ENCODE data around the gene FOXL2. TPM values are rescaled to one million over a fixed set of nuclear protein-coding genes. Genes with fewer than 3 reads are reported as not detected.

The FOXL2 gene
- total RNA-seq, 4 donors from 2014 or later, result 0.26 to 23.6 (median 9.8) TPM; not detected in 1

GRCh38 chr3:138898301-138898700 lies 48.6 kb downstream of the FOXL2 start:
- intact Hi-C loops (cut with DNase I; ENCODE audit: low total_unique reads), result no loop called here
- Histone ChIP-seq H3K4me3 (no peak overlapping the region), H3K27ac (no peak overlapping the region)

More at GRCh38 chr3:138898301-138898700, 48.6 kb downstream of the FOXL2 start:
- no peaks in the 10 kb centered on the region for H3K27me3 ChIP-seq
- no peak for TF ChIP-seq CTCF (IDR thresholded peaks at IDR 0.05)
- TF ChIP-seq POLR2A (IDR thresholded peaks at IDR 0.05), result no peak
- no peaks in the 10 kb centered on the region for H3K9me3 ChIP-seq
- no peak for DNase-seq
- no peaks in the 10 kb centered on the region for H3K4me1 ChIP-seq
- no peaks in the 10 kb centered on the region for H3K36me3 ChIP-seq

Other genes with a start within 250 kb of the FOXL2 start
- 10 to 100 TPM in 2 of 4 donors, 1 to 10 TPM in 2; 5.6 to 37.5 (median 17.0) TPM for gene PIK3CB, start 112.2 kb downstream of the FOXL2 start, total RNA-seq
- gene FOXL2NB, start 80 bp upstream of the FOXL2 start, total RNA-seq, result 10 to 100 TPM in 2 of 4 donors, 1 to 10 TPM in 2; 1.3 to 22.7 (median 12.2) TPM
- not detected for gene PRR23A, start 59.1 kb upstream of the FOXL2 start, total RNA-seq
- not detected for gene PRR23B, start 73.8 kb upstream of the FOXL2 start, total RNA-seq
- gene PRR23C, start 97.8 kb upstream of the FOXL2 start, total RNA-seq, result not detected